Upper lobe of right lung (tissue), 1 donor: ENCODE measurements around the gene ABLIM3. TPM values are rescaled to one million over a fixed set of nuclear protein-coding genes. Genes with fewer than 3 reads are reported as not detected.
A peak's percentile ranks its signal among the peaks of the same experiment; 100 is the strongest.

Experiments used
- ATAC-seq: fragments of 200-7000 bp; cut with Tn5 transposase; one replicate; pipeline ENCODE4 v1.9.1; 2020; ENCODE audit warnings: mild to moderate bottlenecking, moderate library complexity
- DNase-seq: peaks from one replicate; pipeline ENCODE4 v3.0.0-alpha.2; 2020
- H3K27ac ChIP-seq: fragments of 200-600 bp; one replicate; pipeline ENCODE4 v1.8.0; 2022
- H3K27me3 ChIP-seq: fragments of 200-600 bp; one replicate; pipeline ENCODE4 v1.8.0; 2022; ENCODE audit warnings: mild to moderate bottlenecking
- H3K36me3 ChIP-seq: fragments of 200-600 bp; one replicate; pipeline ENCODE4 v1.8.0; 2022
- H3K4me1 ChIP-seq: fragments of 200-600 bp; one replicate; pipeline ENCODE4 v1.8.0; 2022
- H3K4me3 ChIP-seq: fragments of 200-600 bp; one replicate; pipeline ENCODE4 v1.8.0; 2022; ENCODE audit warnings: mild to moderate bottlenecking
- H3K9me3 ChIP-seq: fragments of 200-600 bp; one replicate; pipeline ENCODE4 v1.8.0; 2022
- CTCF ChIP-seq: fragments of 200-600 bp; IDR thresholded peaks from one replicate; pipeline ENCODE4 v1.8.0; 2022; ENCODE audit warnings: antibody characterized with exemption
- intact Hi-C: fragments of 100-400 bp; cut with DNase I; formaldehyde crosslinking; loops from one replicate; pipeline ENCODE4 v1.11.0; 2022
- total RNA-seq: library from RNA; stranded (reverse); fragmentation: NEBNext Ultra II Directional; extraction: Animal tissue kit (Norgen Biotek cat#: 25700); gene quantifications from one replicate; pipeline ENCODE4 v1.2.1, GENCODE V29; 2021
- donor health status: DM: no; HTN: yes; CAD: no; lungs with severe emphysema.

Gene ABLIM3
- total RNA-seq, 1 donor from 2014 or later, result 31.9 TPM

- intact Hi-C loops, result no loop called here
- DNase-seq (no peak), ATAC-seq (peak; percentile 52)
- Histone ChIP-seq H3K27ac (no peak overlapping the region), H3K9me3 (no peaks in the 10 kb centered on the region), H3K36me3 (no peaks in the 10 kb centered on the region), H3K27me3 (no peaks in the 10 kb centered on the region), H3K4me3 (no peak overlapping the region), H3K4me1 (no peaks in the 10 kb centered on the region)
- TF ChIP-seq CTCF, result no peak
Observed at GRCh38 chr5:149195962-149196361, 54.7 kb downstream of the ABLIM3 start.

GRCh38 chr5:149198148-149198547, 56.9 kb downstream of the ABLIM3 start:
- H3K27me3 ChIP-seq, result no peaks in the 10 kb centered on the region
- intact Hi-C loops, result no loop called here
- H3K27ac ChIP-seq, result no peak overlapping the region
- ATAC-seq (no peak), DNase-seq (no peak)
- H3K36me3 ChIP-seq, result peaks cover 5% of the 10 kb centered on the region
- TF ChIP-seq CTCF, result no peak
- H3K9me3 ChIP-seq, result no peaks in the 10 kb centered on the region
- H3K4me3 ChIP-seq, result no peak overlapping the region
- H3K4me1 ChIP-seq, result no peaks in the 10 kb centered on the region

- H3K9me3 ChIP-seq, result no peaks in the 10 kb centered on the region
- ATAC-seq (no peak), DNase-seq (no peak)
- no peaks in the 10 kb centered on the region for H3K4me1 ChIP-seq
- H3K4me3 ChIP-seq, result no peak overlapping the region
- H3K36me3 ChIP-seq, result peaks cover 5% of the 10 kb centered on the region
- intact Hi-C loops, result no loop called here
- no peak overlapping the region for H3K27ac ChIP-seq
- no peak for TF ChIP-seq CTCF
- H3K27me3 ChIP-seq, result no peaks in the 10 kb centered on the region
Observed at GRCh38 chr5:149200355-149200754, 59.1 kb downstream of the ABLIM3 start.

GRCh38 chr5:149201121-149201637, 59.9 kb downstream of the ABLIM3 start:
- DNase-seq, result no peak
- no peak for ATAC-seq
- H3K9me3 ChIP-seq, result no peaks in the 10 kb centered on the region

GRCh38 chr5:149202910-149203451, 61.7 kb downstream of the ABLIM3 start:
- H3K27me3 ChIP-seq, result no peaks in the 10 kb centered on the region
- H3K36me3 ChIP-seq, result peaks cover 5% of the 10 kb centered on the region
- H3K27ac ChIP-seq, result no peak overlapping the region
- H3K4me3 ChIP-seq, result no peak overlapping the region
- no peaks in the 10 kb centered on the region for H3K9me3 ChIP-seq
- ATAC-seq, result no peak
- intact Hi-C loops, result no loop called here
- H3K4me1 ChIP-seq, result no peaks in the 10 kb centered on the region
- no peak for DNase-seq
- no peak for TF ChIP-seq CTCF

More at GRCh38 chr5:149201121-149201637, 59.9 kb downstream of the ABLIM3 start:
- no peak for TF ChIP-seq CTCF
- Histone ChIP-seq H3K27me3 (no peaks in the 10 kb centered on the region), H3K4me3 (no peak overlapping the region), H3K36me3 (peaks cover 5% of the 10 kb centered on the region), H3K4me1 (no peaks in the 10 kb centered on the region), H3K27ac (no peak overlapping the region)
- intact Hi-C loops, result no loop called here
